ENCODE results near the gene MAPT.

MAPT gene

DNA sequence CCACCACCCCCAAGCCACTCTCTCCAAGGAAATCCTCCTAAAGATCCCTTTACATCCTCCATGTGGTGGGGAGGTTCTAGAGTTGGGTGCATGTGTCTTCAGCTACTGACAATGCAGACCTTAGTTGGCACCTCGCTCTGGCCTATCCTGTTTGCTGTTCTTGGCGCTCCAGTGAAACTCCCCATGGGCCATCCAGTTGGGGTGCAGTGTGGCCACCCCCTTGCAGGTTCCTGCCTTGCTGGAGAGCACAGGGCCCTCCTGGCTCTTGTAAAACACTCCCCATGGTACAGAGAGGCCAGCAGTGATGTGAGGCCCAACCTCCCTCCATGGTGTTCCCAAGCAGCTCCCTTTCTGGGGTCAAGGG is 82.0 kb downstream of the MAPT start:
- DNase-seq = no peak

DNA sequence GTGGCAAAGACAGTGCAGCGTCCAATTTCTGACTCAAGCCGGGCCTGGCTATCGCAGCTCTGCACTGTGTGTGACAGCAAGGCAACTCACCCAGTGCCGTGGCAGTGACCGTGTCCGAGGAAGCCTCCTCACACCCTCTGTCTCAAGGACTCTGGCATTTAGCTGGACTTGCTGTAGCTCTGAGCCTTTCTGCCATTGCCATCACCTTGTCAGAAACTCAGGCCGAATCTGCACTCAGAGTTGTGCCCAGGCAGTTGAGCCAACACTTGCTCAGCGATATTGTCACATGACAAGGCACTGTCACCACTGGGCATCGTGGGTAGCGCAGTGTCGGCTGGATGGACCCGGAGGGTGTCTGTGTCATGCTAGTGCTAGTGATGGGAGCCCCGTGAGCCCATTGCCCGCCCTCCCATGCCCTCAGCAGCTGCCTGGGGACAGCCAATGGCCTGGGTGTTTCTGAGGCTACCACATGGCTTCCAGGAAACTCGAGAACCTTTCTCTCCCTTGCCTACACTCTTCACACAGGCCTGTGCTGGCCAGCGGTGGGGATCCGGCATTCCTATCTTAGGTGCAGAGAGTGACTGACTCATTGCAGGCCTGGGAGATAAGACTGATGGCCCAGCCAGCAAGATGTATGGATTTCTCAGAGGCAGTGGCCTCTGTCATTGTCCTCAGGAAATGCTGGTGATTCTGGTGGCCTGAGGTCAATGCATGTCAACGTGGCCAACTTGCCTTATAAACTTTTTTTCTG is 82.6 kb downstream of the MAPT start:
- DNase-seq = no peak

DNA sequence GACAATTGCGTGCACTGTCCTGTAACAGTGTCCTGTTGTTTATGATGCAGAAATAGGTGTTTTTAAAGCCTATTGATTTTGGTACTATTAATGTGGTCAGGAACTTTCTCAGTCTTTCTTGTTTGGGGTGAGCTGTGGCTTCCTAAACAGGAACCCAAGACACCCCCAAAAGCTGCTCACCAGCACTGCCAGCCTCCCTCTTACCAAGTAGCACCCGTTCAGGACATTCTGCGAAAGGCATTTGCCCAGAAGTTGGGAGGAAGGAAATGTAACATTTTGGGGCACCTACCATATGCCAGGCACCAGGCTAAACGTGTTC is 83.1 kb downstream of the MAPT start:
- DNase-seq = no peak

DNA sequence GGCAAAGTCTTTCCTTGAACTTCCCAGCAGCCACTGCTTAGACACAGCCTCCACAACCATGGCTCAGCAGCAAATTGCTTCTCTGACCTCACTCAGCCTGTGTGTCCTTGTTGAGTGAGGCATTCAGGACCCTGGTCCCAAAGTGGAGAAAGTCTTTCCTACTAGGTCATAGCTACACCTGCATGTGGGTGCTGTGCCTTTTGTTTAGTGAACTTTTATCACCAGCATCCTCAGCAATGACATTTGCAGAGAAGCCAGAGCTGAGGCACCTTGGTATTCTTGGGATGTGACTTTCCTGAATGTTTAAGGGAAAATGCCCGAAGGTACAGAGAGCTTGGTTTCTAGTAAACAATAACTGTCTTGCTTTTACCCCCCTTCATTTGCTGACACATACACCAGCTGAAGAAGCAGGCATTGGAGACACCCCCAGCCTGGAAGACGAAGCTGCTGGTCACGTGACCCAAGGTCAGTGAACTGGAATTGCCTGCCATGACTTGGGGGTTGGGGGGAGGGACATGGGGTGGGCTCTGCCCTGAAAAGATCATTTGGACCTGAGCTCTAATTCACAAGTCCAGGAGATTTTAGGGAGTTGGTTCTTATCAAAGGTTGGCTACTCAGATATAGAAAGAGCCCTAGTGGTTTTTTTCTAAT is 83.7 kb downstream of the MAPT start:
- DNase-seq = no peak

DNA sequence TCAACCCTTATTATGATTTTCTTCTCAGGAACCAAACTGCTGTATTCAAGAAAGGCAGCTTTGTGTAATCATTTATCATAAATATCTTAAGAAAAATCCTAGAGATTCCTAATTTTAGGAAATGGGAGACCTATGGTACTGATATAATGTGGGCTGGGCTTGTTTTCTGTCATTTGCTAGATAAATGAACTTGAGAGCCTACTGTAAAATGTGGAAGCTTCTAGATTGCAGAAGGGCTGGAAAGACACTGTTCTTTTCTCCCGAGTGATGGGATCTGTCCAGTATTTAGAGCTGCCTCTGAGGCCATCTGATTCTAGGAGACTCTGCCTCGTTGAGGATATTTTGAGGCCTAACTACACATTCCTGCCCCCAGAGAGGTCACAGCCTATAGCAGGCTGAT is 84.8 kb downstream of the MAPT start:
- no peak for DNase-seq

DNA sequence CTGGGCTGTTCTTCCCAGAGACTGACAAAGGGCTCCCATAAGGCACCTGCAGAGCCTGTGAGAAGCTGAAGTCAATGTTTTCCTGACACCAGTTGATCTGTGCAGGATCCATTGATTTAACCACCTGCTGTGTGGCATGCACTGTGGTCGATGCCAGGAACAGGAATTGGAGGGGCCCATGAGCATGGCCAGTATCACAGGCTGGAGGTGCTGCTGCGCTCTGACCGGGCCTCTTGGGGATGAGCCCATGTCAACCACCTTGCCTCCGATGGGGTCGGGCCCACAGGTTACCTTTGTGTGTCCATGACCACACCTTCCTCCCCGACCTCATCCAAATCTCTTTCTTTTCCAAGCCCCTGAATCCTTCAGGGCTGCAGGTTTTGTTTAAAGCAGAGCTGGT is 86.5 kb downstream of the MAPT start:
- DNase-seq = no peak

DNA sequence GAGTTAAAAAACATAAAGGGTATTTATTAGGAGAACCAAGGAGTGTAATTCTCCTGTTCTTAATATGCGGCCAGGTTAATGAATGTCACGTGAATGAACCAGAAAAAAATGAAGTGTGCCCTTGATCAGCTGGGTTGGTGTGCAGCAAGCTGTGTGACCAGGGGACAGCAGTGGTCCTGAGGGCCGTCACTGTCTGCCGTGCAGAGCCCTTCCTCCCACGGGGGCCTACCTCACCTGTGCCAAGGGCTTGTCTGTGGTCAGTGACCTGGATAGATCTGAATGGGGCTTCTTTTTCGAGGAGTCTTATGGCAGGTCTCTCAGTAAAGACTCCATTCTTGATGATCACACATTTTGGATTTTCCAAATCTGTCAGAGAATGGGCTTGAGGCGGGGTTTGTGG is 87.0 kb downstream of the MAPT start:
- no peak for DNase-seq

DNA sequence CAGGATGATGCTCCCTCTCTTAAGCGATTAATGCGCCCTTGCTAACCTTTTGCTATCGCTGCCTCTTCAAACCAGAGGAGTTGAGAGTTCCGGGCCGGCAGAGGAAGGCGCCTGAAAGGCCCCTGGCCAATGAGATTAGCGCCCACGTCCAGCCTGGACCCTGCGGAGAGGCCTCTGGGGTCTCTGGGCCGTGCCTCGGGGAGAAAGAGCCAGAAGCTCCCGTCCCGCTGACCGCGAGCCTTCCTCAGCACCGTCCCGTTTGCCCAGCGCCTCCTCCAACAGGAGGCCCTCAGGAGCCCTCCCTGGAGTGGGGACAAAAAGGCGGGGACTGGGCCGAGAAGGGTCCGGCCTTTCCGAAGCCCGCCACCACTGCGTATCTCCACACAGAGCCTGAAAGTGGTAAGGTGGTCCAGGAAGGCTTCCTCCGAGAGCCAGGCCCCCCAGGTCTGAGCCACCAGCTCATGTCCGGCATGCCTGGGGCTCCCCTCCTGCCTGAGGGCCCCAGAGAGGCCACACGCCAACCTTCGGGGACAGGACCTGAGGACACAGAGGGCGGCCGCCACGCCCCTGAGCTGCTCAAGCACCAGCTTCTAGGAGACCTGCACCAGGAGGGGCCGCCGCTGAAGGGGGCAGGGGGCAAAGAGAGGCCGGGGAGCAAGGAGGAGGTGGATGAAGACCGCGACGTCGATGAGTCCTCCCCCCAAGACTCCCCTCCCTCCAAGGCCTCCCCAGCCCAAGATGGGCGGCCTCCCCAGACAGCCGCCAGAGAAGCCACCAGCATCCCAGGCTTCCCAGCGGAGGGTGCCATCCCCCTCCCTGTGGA is 88.6 kb downstream of the MAPT start:
- DNase-seq = no peak

DNA sequence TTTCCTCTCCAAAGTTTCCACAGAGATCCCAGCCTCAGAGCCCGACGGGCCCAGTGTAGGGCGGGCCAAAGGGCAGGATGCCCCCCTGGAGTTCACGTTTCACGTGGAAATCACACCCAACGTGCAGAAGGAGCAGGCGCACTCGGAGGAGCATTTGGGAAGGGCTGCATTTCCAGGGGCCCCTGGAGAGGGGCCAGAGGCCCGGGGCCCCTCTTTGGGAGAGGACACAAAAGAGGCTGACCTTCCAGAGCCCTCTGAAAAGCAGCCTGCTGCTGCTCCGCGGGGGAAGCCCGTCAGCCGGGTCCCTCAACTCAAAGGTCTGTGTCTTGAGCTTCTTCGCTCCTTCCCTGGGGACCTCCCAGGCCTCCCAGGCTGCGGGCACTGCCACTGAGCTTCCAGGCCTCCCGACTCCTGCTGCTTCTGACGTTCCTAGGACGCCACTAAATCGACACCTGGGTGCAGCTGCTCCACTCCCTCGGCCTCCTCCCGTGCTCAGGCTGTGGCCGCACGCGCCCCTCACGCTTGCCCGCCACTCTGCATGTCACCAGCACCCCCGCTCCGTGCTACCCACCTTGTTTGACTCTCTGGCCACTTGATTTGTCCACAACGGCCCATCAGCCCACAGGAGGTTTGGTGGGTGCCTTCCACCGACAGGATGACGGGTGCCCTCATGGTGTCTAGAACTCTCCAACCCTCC is 89.4 kb downstream of the MAPT start:
- no peak for DNase-seq

DNA sequence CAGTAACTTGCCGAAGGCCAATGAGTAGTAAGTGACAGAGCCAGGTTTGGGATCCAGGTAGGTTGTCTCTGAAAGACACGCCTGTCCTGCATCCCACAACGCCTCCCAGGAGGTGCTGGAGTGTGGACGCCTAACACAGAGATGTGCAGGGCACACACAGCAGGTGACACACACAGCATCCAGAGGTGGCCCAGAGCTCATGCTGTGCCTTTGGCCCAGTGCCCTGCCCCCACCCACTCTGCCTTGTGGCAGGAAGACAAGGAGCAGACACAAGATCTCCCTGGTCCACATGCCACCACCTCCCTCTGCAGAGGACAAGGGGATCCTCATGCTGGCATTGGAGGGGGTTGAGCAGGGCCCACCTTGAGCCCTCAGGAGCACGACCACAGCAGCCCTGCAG is 90.0 kb downstream of the MAPT start:
- no peak for DNase-seq

DNA sequence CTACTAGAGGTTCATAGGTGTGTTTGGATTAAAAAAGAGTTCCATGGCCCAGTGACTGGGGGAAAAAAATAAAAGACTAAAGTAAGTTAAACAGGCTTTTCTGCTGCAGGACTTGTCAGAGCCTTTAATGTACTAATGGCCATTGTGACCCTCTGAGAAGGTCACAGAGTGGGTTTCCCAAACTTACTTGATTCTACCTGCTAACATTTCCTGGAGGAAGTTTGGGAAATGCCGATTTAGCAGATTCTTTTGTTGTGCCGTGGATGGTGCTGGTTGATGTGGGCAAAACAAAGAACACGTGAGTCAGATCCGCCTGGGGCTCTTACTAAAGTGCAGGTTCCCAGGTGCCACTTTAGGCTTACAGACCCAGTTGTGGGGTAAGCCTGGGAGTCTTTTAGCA is 91.1 kb downstream of the MAPT start:
- no peak for DNase-seq

DNA sequence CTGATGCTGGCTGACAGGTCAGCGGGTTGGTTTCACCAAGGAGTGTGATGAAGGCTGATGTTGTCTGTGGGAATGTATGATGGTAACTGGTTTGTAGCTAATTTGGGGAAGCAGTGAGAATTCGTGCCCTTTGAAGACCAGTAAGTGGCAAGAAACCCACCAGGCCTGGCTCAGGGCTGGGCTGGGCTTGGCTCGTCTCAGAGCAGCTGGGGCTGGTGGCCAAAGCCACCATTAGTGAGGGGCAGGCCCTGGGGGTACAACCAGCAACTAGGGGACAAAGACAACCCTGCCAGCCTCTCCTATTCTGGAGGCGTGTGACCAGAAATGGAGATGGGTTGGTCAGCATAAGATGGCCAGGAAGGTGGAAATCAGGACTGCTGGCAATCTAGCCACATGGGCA is 91.7 kb downstream of the MAPT start:
- DNase-seq = no peak

DNA sequence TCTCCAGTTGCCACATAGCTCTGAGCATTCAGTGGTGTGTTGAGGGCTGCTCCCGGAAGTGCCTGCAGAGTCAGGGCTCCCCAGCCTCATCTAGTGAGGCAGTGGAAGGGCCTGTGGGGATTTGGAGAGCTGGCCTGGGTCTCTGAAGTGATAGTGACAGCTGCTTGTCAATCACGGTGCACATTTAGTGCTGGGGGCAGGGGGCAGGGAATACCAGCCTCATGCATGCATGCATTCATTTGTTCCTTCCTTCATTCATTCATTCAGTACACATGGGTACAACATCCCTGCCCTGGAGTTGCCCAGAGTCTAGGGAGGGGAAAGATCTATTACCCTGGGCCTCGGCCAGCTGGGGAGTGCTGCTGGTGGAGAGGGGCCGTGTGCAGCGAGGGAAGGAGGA is 93.4 kb downstream of the MAPT start:
- DNase-seq = no peak

DNA sequence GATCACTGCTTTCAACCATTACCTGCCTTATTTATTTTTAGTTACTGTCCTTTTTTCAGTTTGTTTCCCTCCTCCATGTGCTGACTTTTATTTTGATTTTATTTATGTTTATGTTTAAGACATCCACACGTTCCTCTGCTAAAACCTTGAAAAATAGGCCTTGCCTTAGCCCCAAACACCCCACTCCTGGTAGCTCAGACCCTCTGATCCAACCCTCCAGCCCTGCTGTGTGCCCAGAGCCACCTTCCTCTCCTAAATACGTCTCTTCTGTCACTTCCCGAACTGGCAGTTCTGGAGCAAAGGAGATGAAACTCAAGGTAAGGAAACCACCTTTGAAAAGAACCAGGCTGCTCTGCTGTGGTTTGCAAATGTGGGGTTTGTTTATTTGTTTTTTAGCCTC is 95.4 kb downstream of the MAPT start:
- DNase-seq = no peak

DNA sequence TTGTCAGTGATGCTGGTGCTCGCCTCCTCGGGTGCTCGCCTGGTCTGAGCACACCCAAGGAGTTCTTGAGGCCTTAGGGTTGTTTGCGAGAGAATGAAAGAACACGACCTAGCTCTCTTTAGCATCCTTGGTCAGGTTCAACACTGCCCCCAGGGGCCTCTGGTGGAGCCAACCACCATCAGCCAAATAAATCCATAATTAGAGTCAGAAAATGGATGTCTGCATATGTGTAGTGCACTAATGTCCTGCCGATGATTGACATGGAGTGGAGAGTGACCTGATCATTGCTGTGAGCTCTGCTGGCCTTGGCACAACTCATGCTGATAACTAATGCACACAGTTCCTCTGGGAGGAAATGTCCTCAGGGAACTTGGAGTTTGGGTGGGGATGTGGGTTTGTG is 96.5 kb downstream of the MAPT start:
- DNase-seq = no peak

DNA sequence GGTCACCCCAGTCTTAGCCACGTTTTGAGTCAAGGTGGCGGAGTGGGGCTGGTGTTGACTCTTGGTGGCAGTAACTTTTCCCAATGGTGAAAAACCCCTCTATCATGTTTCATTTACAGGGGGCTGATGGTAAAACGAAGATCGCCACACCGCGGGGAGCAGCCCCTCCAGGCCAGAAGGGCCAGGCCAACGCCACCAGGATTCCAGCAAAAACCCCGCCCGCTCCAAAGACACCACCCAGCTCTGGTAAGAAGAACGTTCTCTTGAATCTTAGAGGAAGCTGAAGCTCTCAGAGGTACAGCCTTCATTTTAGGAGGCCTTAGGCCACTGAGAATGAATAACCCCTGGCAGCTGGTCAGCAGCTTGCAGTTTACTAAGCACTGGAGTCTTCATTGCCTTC is 97.0 kb downstream of the MAPT start:
- no peak for DNase-seq

DNA sequence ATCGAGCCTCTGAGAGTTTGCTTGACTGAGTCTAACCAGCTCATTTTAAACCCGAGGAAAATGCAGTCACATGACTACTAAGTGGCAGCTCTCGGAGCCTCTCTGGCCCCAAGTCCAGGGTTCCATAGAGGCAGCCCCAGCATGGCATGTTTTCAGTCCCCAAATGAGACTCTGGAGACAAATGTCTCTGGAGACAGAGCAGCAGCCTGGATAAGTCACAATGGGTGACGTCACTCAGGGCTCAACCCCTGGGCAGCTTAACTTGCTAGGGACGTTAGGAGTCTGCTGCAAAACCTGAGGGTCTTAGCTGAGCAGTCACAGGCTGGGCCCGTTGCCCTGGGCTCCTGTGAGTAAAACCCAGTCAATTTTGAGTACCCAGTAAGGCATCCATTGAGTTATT is 97.8 kb downstream of the MAPT start:
- no peak for DNase-seq

DNA sequence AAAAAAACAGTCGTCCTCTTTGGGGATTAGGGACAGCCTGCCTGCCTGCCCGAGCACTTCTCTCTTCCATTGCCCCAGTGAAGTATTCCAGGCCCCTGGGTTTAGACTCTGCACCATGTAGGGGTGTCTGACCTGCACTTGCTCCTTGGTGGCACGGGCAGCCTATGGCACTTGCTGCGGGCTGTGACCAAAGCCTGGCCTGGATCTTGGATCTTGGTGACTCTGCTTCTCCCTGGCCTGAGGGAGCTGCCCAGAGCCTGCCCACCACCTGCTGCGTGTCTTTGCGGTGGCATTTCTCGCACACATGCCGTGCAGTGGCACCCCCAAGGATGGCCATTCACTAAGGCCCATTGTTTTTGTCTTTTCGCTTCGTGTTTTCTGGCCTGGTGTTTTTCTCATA is 98.5 kb downstream of the MAPT start:
- no peak for DNase-seq

DNA sequence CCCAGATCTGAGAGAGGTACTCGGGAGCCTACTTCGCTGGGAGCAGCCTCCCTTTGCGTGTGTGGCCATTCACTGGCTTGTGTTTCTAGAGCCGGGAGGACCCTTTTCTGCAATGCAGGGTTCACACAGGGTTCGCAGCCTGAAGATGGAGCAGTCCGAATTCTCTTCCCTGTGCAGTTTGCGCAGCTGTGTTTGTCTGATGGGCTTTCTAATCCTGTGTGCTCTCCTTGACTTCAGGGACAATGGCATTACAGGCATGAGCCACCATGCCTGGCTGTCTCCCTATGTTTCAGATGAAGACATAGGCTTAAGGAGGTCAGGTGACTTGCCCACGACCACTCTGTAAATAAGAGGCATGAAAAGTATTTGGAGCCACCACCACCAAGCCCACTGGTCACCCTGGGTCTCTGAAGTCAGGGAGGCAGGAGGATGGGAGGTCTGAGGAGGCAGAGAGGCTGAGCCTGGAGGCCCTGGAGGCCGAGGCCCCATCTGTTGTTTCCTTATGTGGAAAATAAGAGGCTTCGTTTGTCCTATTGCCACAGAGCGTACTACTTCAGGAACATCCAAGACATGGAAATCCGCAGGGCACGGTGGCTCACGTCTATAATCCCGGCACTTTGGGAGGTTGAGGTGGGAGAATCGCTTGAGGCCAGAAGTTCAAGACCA is 99.7 kb downstream of the MAPT start:
- DNase-seq = no peak

DNA sequence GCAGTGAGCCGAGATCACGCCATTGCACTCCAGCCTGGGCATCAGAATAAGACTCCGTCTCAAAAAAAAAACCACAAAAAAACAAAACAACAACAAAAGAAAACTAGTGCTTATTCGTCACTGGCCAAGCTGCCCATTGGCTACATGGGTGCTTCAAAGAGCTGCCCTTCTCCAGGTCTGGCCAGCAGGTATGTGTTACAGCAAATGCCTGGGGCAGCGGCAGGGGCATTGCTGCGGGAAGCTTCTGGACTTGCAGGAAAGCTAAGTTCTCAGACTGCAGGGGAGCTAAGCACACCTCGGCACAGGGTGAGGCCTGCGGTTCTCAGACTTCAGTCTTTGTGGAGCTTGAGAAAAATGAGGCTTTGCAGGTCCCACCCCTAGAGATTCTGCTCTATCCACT is 100.6 kb downstream of the MAPT start:
- no peak for DNase-seq

DNA sequence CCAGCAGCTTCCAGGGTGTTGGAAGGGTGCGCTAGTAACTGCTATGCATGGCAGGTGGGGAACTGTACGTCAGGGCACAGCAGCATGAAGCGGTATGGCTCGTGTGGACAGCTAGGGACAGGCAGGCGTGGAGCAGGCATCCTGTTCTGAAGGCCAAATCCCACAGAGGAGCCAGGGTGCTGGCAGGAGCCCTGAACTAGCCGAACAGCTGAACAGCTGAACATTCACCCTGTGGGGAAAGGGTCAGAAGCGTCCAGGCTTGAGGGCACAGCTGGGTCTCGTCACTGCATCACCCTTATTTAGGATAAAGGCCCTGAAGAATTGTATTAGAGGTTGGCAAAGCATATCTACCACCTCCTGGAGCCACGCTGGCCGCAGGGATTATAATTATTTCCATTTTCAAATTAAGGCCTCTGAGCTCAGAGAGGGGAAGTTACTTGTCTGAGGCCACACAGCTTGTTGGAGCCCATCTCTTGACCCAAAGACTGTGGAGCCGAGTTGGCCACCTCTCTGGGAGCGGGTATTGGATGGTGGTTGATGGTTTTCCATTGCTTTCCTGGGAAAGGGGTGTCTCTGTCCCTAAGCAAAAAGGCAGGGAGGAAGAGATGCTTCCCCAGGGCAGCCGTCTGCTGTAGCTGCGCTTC is 101.4 kb downstream of the MAPT start:
- no peak for DNase-seq

DNA sequence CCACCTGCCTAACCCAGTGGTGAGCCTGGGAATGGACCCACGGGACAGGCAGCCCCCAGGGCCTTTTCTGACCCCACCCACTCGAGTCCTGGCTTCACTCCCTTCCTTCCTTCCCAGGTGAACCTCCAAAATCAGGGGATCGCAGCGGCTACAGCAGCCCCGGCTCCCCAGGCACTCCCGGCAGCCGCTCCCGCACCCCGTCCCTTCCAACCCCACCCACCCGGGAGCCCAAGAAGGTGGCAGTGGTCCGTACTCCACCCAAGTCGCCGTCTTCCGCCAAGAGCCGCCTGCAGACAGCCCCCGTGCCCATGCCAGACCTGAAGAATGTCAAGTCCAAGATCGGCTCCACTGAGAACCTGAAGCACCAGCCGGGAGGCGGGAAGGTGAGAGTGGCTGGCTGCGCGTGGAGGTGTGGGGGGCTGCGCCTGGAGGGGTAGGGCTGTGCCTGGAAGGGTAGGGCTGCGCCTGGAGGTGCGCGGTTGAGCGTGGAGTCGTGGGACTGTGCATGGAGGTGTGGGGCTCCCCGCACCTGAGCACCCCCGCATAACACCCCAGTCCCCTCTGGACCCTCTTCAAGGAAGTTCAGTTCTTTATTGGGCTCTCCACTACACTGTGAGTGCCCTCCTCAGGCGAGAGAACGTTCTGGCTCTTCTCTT is 102.1 kb downstream of the MAPT start:
- DNase-seq = no peak
